Ectodermal cell (in vitro differentiated cells): ENCODE data around the gene DUOXA2.

ENCODE experiments used
- H3K27ac ChIP-seq: 2 replicates; pipeline ENCODE4 v1.7.0; 2013; ENCODE audit warnings: mild to moderate bottlenecking, low read depth, low read length; ENCODE audit not compliant: insufficient read depth, poor library complexity, severe bottlenecking
- H3K27me3 ChIP-seq: 2 replicates; pipeline ENCODE4 v1.7.0; 2013; ENCODE audit warnings: mild to moderate bottlenecking, low read length; ENCODE audit not compliant: insufficient read depth, control insufficient read depth, poor library complexity, severe bottlenecking
- H3K36me3 ChIP-seq: one replicate; pipeline ENCODE4 v1.7.0; 2013; ENCODE audit warnings: low read length; ENCODE audit not compliant: control insufficient read depth, insufficient read depth
- H3K4me1 ChIP-seq: one replicate; pipeline ENCODE4 v1.7.0; 2013; ENCODE audit warnings: low read length; ENCODE audit not compliant: control insufficient read depth, insufficient read depth
- H3K4me3 ChIP-seq: 2 replicates; pipeline ENCODE4 v1.7.0; 2013; ENCODE audit warnings: low read depth, low read length, control low read depth; ENCODE audit not compliant: insufficient read depth
- H3K9me3 ChIP-seq: 2 replicates; pipeline ENCODE4 v1.7.0; 2013; ENCODE audit warnings: mild to moderate bottlenecking, low read length, moderate library complexity; ENCODE audit not compliant: control insufficient read depth
- WGBS, 2 experiments: methylation state at CpG; one replicate each; pipeline ENCODE4 v1.1.7; 2013; ENCODE audit warnings: missing lambda C conversion rate in 2 of 2; 5-methylcytosine and 5-hydroxymethylcytosine counted together

The DUOXA2 gene

GRCh38 chr15:45161666-45162065 is 47.5 kb downstream of the DUOXA2 start:
- no peaks in the 10 kb centered on the region for H3K27me3 ChIP-seq
- no peak overlapping the region for H3K27ac ChIP-seq
- WGBS, 2 experiments = 92 to 95% methylated on average over 14 of the region's 14 CpGs
- H3K4me1 ChIP-seq = peaks cover 25% of the 10 kb centered on the region
- no peaks in the 10 kb centered on the region for H3K9me3 ChIP-seq
- H3K4me3 ChIP-seq = no peak overlapping the region
- H3K36me3 ChIP-seq = no peaks in the 10 kb centered on the region

GRCh38 chr15:45162771-45163507 is 48.8 kb downstream of the DUOXA2 start:
- H3K27me3 ChIP-seq = no peaks in the 10 kb centered on the region
- H3K4me1 ChIP-seq = peaks cover 14% of the 10 kb centered on the region
- no peaks in the 10 kb centered on the region for H3K9me3 ChIP-seq
- 9 to 17% methylated on average over 7 of the region's 7 CpGs for WGBS, 2 experiments
- no peaks in the 10 kb centered on the region for H3K36me3 ChIP-seq
- H3K4me3 ChIP-seq = no peak overlapping the region
- H3K27ac ChIP-seq = no peak overlapping the region

- 86 to 87% methylated on average over 9 of the region's 9 CpGs for whole genome bisulfite sequencing, 2 experiments
- no peaks in the 10 kb centered on the region for H3K27me3 ChIP-seq
- no peak overlapping the region for H3K27ac ChIP-seq
- no peaks in the 10 kb centered on the region for H3K36me3 ChIP-seq
- H3K4me1 ChIP-seq = peaks cover 9% of the 10 kb centered on the region
- no peak overlapping the region for H3K4me3 ChIP-seq
- H3K9me3 ChIP-seq = no peaks in the 10 kb centered on the region
Observed at GRCh38 chr15:45163508-45163856, 49.4 kb downstream of the DUOXA2 start.

GRCh38 chr15:45164914-45165313 is 50.8 kb downstream of the DUOXA2 start:
- Histone ChIP-seq H3K27ac (no peak overlapping the region), H3K36me3 (no peaks in the 10 kb centered on the region), H3K9me3 (no peaks in the 10 kb centered on the region), H3K4me3 (no peak overlapping the region), H3K27me3 (no peaks in the 10 kb centered on the region), H3K4me1 (peaks cover 8% of the 10 kb centered on the region)
- WGBS, 2 experiments = 90% methylated on average over 1 of the region's 1 CpG; no CpG with 5 or more reads in 1 of the 2 experiments

GRCh38 chr15:45165536-45165935 is 51.4 kb downstream of the DUOXA2 start:
- no peaks in the 10 kb centered on the region for H3K36me3 ChIP-seq
- H3K9me3 ChIP-seq = no peaks in the 10 kb centered on the region
- H3K4me3 ChIP-seq = no peak overlapping the region
- H3K27me3 ChIP-seq = no peaks in the 10 kb centered on the region
- no peak overlapping the region for H3K27ac ChIP-seq
- WGBS, 2 experiments = 74 to 78% methylated on average over 5 of the region's 5 CpGs
- H3K4me1 ChIP-seq = peaks cover 8% of the 10 kb centered on the region

GRCh38 chr15:45166834-45167630 is 52.9 kb downstream of the DUOXA2 start:
- H3K9me3 ChIP-seq = no peaks in the 10 kb centered on the region
- peak overlapping the region; percentile 95 for H3K27ac ChIP-seq
- peak overlapping the region; percentile 47 for H3K4me3 ChIP-seq
- 0% methylated on average over 78 to 79 of the region's 79 CpGs for WGBS, 2 experiments
- no peaks in the 10 kb centered on the region for H3K27me3 ChIP-seq
- peaks cover 8% of the 10 kb centered on the region for H3K4me1 ChIP-seq
- peaks cover 9% of the 10 kb centered on the region for H3K36me3 ChIP-seq

GRCh38 chr15:45167631-45168205 is 53.6 kb downstream of the DUOXA2 start:
- Histone ChIP-seq H3K27me3 (no peaks in the 10 kb centered on the region), H3K36me3 (peaks cover 11% of the 10 kb centered on the region), H3K9me3 (no peaks in the 10 kb centered on the region), H3K27ac (peak overlapping the region; percentile 95), H3K4me3 (peak overlapping the region; percentile 47), H3K4me1 (peaks cover 9% of the 10 kb centered on the region)
- WGBS, 2 experiments = 73 to 74% methylated on average over 9 of the region's 9 CpGs
